ENCODE data around the gene PDK4.
A peak's percentile ranks its signal among the peaks of the same experiment; 100 is the strongest.
"Not testable (repeated sequence)": the region's sequence is repeated elsewhere in the genome, so short reads cannot be mapped to it uniquely, and the experiment has no call there.

The PDK4 gene

DNA sequence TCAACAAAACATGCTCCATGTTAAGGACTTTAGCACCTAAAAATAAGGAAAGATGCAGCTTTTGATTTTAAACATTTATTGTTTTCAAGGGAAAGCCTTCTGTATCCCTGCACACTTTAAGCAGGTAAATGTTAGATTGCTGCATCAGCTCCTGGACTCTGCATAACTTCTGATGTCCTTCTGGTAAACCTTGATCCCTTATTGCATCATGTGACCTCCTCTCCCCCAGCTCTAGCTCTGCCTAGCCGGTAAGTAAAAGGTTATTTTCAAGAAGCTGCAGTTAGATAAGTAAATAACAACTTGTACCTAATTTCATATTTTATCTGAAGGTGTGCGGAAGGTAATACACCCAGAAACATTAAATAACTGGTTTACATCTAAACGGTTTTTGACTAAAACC is 37.5 kb downstream of the PDK4 start:
- no peak for FAIRE-seq

DNA sequence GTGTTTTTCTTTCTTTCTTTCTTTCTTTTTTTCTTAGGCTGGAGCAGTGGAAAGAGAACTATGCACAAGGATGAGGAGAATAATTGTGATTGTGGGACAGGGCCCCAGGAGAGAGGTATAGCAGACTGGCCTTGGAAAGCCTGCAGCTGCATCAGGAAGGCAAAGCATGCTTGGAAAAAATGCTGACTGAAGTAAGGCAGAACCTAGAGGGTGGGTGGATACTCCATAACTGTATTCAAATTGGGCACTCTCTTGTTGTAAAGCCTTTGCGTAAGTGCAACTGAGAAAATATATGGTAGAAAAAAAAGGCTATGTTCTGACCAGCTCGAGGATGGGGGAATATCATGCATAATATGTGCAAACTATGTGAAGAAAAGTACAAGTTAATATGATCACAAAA is 39.5 kb downstream of the PDK4 start:
- no peak for FAIRE-seq

DNA sequence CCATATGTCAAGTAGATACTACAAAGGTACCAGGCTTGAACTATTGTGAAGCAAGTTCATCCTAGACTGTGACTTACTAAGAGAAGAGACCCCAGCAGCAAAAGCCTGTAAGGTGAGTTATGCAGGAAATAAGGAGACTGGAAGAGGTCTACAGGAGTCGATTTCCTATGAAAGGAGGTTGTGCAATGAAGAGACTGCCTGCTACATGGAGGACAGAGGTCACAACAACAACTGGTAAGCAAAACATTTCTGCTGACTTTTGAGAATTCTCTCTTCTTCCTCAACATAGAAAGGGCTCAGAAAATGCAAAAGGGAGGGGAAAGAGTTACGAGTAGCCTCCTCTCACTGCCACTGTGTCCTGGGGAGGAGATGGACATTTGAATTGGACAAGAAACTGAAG is 42.4 kb downstream of the PDK4 start:
- no peak for FAIRE-seq

DNA sequence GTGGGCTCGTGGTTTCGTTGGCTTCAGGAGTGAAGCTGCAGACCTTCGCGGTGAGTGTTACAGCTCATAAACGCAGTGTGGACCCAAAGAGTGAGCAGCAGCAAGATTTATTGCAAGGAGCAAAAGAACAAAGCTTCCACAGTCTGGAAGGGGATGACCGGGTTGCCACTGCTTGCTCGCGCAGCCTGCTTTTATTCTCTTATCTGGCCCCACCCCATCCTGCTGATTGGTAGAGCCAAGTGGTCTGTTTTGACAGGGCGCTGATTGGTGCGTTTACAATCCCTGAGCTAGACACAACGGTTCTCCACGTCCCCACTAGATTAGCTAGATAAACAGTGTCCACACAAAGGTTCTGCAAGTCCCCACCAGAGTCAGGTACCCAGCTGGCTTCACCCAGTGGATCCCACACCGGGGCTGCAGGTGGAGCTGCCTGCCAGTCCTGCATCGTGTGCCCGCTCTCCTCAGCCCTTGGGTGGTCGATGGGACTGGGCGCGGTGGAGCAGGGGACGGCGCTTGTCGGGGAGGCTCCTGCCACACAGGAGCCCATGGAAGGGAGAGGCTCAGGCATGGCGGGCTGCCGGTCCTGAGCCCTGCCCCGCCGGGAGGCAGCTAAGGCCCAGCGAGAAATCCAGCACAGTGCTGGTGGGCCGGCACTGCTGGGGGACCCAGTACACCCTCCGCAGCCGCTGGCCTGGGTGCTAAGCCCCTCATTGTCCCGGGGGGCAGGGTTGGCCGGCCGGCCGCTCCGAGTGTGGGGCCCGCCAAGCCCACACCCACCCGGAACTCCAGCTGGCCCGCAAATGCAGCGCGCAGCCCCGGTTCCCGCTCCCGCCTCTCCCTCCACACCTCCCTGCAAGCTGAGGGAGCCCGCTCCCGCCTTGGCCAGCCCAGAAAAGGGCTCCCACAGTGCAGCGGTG is 44.0 kb downstream of the PDK4 start:
- not testable (repeated sequence) for FAIRE-seq

DNA sequence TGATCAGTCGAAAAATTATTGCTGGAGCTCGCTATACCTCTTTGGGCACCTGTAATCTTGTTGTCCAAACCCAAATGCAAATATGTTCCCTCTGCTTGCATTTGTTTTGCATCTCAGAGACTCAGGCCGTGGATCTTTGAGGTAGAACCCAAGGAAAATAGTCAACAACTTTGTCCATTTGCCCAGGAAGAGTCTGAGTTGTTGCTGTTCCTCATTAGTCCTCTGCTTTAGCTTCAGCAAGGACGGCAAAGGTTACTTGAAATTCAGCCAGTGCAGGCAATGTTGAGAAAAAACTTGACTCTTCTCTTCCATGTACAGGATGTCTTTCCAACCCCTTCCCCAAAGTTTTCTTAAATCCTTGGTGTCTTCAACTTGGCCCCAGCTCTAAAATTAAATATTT is 45.8 kb downstream of the PDK4 start:
- peak; percentile 33 for FAIRE-seq

DNA sequence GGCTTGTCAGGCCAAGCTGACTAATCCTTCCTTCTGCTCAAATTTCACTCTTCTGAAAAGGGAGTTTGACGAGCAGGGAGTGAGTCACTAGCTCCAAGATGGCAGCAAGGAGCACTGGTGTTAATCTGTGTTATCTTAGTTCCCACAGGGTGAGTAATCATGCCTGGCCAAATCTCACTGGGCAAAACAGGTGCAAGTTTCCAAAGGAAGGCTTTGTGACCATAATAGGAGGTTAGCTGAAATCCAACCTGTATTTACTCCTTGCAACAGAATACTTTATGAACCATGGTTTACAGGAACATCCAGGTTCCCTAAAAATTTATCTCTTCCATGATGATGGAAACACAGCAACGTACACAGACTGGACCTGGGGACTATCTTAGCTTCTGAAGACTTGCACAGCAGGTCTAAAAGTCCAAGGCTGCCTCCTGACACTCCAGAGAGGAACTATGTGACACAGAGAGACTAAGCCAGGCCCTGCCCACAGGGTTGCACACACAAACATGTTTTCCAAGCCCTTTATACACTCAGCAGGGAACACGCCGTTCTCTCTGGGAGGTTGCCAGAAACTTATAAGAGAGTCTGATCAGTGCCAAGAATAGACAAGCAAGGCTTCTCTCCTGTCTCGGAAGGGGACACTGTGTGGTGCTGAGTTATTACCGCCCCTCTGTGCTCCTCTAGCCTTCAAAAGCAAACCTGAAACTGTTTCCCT is 46.3 kb downstream of the PDK4 start:
- FAIRE-seq: no peak

DNA sequence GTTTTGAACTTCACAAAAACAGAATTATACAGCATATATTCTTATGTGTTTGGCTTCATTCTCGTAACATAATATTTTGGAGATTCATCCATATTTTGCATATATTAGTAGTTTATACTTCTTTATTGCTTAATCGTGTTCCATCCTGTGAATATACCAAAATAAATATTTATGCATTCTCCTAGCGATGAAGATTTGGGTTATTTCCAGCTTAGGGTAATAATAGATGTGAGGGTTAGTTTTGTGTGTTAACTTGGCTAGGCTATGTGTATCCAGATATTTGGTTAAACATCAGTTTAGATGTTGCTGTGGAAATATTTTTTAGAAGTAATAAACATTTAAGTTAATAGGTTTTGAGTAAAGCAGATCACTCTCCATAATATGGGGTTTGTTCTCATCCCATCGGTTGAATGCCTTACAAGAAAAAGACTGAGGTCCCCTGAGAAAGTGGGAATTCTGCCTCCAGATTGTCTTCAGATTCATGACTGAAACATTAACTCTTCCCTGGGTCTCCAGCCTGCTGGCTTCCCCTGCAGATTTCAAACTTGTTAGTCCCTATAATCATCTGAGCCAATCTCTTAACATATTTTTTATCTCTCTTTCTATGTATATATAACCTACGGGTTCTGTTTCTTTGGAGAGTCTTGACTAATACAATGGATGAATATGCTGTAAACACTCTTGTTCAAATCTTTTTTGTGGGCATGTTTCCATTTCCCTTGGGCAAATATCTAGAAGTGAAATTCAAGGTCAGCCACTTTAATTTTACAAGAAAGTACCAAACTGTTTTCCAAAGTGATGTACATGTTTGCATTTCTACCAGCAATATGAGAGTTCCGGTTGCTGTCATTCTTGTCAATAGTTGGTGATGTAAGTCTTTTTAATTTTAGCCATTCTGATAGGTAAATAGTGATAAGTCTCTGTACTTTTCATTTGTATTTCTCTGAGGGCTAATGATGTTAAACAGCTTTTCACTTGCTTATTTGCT is 48.7 kb downstream of the PDK4 start:
- no peak for FAIRE-seq

DNA sequence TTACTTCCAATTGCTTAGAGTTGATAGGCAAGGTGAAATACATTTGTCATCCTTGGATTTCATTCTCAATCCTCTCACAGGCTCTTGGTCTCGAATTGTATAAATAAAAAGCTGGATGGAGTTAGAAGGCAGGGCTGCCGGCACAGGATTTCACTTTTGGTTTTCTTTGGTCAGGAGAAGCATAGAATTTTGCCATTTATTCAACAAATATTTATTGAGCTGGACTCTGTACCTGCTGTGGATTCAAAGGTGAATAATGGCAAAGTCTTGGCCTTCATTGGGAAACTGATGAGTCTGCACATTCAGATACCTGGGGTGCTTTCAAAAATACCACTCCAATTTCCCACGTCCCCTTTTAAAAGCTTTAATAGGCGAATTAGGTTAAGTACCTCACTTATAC is 49.7 kb downstream of the PDK4 start:
- FAIRE-seq: no peak

DNA sequence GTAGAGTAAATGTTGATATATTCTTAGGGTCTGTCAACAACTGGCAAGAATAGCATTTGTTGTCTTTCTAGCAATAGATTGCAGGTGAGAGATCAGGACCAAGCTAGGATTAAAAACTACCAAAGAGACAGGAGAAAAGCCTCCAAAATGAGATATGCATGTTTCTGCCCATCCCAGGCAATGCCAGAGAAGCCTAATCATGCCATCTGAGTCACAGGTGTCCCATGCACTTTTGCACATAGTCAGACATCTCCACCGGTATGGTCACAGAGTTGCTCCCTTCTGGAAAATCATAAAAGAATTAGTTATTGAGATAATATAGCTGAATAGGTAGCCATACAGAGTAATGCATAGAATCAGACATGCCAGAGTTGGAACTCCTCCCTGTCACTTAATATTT is 50.6 kb downstream of the PDK4 start:
- no peak for FAIRE-seq

DNA sequence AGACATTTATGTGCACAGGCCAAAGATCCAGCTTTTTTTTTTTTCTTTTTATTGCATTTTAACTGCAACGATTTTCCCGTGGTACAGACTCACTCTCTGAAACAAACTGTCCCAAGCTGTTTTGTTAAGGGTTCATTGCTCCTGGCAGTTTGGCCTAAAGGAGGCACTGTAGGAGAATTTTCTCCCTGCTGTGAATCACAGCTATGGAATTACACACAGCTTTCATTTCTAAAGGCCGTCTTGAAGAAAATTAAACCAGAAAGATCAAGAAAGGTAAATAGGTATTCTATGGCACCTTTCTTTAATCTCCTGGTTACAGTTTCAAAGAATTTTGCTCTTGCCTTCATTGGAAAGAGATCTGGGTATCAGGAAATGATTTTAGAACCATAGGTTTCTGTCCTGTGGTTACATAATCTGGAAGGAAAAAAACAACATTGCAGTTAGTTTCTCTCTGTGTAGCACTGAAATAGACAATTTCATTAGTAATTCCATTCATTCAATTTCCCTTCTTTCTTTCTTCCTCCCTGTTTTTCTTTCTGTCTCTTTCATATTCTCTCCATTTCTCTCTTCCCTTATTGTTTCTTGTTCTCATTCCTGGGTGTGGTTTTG is 51.2 kb downstream of the PDK4 start:
- peak; percentile 38 for FAIRE-seq

DNA sequence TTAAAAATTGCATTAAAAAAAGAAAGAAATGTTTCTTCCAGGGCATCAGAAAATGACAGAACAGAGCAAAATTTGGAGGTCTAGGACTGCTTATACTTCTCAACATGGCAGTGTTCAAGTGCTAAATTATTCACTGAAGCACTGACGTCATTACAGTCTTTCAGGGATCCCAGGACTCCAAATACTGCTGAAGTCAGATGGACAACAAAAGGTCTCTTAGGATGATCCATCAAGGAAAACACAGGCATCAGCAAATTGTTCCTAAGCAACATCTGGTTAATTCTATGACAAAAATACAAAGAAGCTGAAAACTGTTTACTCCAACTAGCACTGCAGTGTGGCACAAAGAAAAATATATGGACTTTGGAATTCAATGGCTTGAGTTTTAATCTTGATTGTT is 52.1 kb downstream of the PDK4 start:
- no peak for FAIRE-seq

DNA sequence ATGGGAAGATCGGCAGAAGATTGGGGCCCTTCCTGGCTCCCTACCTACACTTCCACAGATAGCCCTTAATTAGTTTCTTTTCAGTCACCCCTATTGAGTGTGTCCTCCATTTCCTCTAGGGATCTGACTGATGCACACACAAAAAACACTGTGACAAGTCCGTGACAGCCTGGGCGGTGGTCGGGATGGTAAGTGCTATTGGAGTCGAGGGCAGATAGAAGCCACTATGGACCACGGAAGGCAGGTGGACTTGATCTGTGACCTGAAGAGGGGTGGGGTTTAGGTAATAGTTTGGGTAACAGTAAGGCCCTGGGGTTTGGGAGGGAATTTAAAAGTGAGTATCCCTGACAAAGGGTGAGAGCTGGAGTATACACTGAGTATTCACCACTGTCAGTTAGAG is 53.0 kb downstream of the PDK4 start:
- FAIRE-seq: no peak

DNA sequence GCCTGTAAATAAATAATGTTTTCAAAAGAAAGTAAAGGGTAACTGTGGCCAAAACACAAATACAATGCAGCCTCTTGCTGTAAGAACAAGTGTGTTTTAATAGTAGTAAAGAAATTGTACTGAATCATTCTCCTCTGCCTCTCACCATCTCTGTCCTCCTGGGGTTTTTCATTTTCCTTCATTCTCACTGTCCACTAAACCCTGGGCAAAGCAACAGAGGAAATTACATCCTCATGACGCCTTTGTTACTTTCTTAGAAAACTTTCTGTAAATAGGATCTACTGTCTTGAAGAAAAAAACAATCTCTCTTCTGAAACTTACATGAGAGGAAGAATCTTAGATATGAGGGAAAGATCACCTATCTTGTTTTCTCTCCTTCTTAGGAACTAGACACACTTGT is 56.0 kb downstream of the PDK4 start:
- no peak for FAIRE-seq

DNA sequence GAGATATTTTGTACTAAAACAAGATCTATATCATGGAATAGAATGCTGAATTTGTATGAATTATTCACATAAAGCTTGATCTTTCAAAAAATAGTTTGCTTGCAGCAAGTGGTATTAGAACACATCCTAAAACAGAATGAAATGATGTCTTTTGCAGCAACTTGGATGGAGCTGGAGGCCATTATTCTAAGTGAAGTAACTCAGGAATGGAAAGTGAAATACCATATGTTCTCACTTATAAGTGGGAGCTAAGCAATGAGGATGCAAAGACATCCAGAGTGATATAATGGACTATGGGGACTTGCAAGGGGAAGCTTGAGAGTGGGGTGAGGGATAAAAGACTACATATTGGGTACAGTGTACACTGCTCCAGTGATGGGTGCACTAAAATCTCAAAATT is 56.9 kb downstream of the PDK4 start:
- FAIRE-seq: no peak

DNA sequence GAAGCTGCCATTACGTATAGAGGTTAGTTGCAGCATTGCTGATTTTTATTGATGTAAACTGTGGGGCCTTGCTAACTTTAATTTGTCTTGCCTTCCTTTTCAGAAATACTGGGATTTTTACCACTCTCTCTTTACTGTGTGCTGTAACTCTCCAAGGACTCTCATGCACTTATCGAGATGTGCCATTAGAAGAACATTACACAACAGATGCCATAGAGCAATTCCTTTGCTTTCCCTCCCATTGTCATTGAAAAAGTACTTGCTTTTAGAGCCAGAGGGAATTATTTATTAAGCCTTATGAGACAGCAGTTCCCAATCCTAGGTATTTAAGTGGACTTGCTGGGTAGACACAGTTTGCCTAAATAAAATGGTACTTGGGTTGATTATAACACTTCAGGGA is 58.8 kb downstream of the PDK4 start:
- no peak for FAIRE-seq

DNA sequence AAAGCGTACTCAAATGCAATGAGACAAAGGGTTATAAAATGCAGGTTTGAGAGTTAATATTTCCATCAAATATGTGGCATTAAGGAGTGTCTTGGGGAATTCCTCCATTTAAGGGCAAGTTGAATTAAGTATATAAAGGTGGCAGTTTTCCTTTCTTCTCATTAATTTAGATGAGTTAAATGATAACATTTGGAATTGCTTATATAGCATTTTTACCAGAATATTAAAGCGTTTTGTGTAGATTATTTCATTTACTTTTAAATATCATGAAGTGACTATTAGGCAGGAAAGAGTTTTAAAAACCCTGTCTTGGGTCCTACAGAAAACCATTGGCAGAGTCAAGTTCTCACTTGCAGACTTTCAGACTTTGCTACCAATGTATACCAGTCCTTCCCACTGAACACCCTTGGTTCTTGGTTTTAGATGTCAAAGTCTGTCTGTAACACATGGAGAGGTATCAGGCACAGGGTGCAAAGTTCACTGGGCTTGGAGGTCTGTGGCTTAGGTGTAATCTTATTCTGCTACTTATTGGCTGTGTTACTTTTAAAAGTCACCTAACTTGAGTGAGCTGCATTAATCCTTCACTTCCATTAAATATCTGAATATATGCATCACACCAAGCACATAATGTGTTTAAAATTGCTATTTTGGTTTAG is 59.5 kb downstream of the PDK4 start:
- no peak for FAIRE-seq

DNA sequence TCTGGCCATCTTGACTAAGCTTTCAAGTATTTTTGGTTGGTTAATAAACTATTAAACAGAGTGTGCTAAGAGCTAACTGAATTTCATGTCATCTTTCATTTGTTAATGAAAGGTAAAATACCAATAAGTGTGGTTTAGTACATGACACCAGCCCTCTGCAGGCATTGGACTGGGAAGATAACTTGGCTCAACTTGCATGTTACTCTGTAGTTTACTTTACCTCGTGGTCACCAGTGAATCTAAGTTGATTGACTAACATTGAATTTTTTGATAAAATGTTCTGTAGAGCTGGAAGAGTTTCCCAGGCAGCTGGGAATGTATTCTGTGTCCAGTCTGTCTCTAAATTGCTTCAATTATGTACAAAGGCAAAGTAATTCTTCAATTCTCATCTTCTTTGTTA is 60.7 kb downstream of the PDK4 start:
- no peak for FAIRE-seq

DNA sequence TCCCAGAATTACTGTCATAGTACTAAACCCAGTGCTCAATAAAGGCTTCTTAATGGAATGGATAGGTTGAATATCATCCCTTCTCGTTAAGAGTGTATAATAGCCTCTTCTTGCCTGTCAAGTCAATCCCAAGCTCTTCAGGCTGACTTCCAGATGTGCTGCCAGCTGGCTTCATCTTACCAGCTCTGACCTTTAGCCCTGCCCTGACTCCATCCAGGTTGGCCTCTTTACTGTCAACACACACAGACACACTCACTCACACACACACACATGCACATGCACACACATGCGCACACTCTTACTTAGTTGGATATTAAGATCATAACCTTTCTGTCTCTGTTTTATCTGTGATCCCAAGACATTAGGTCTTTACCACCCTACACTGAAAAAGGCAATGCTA is 61.5 kb downstream of the PDK4 start:
- FAIRE-seq: no peak

Measured in colon (tissue), 2 donors.